ENCODE measurements around the gene SGCD.

SGCD gene

DNA sequence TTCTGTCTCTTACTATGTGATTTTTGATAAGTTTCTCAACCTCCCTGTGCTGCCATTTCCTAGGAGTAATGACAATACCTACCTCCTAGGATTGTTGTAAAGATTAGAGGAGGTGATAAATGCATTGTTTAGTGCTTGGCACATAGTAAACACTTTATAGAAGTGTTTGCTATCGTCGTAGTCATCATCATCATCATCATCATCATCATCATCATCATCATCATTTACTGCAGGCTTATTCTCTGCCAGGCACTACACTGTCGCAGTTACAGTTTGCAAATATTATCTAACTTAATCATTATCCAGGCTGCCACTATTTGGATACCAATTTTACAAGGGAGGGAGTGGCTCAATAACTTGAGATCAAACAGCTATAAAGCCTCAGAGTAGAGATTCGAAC is 24.5 kb downstream of the SGCD start:
- no peaks in the 10 kb centered on the region for H3K9me3 ChIP-seq
- no peak for DNase-seq
- TF ChIP-seq, protein P1, sequence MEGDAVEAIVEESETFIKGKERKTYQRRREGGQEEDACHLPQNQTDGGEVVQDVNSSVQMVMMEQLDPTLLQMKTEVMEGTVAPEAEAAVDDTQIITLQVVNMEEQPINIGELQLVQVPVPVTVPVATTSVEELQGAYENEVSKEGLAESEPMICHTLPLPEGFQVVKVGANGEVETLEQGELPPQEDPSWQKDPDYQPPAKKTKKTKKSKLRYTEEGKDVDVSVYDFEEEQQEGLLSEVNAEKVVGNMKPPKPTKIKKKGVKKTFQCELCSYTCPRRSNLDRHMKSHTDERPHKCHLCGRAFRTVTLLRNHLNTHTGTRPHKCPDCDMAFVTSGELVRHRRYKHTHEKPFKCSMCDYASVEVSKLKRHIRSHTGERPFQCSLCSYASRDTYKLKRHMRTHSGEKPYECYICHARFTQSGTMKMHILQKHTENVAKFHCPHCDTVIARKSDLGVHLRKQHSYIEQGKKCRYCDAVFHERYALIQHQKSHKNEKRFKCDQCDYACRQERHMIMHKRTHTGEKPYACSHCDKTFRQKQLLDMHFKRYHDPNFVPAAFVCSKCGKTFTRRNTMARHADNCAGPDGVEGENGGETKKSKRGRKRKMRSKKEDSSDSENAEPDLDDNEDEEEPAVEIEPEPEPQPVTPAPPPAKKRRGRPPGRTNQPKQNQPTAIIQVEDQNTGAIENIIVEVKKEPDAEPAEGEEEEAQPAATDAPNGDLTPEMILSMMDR (IDR thresholded peaks at IDR 0.05; ENCODE audit: low read depth, low read length): no peak
- no peaks in the 10 kb centered on the region for H3K27me3 ChIP-seq
- no peaks in the 10 kb centered on the region for H3K36me3 ChIP-seq
- H3K4me3 ChIP-seq (ENCODE audit: low read depth, low read length): no peak overlapping the region
- no peaks in the 10 kb centered on the region for H3K4me1 ChIP-seq

GRCh38 chr5:156354571-156354970 is 27.6 kb downstream of the SGCD start:
- Histone ChIP-seq H3K4me3 (ENCODE audit: low read depth, low read length) (no peak overlapping the region), H3K4me1 (no peaks in the 10 kb centered on the region), H3K27me3 (no peaks in the 10 kb centered on the region), H3K9me3 (no peaks in the 10 kb centered on the region), H3K36me3 (no peaks in the 10 kb centered on the region)
- TF ChIP-seq, protein P1 (IDR thresholded peaks at IDR 0.05; ENCODE audit: low read depth, low read length): no peak
- no peak for DNase-seq

DNA sequence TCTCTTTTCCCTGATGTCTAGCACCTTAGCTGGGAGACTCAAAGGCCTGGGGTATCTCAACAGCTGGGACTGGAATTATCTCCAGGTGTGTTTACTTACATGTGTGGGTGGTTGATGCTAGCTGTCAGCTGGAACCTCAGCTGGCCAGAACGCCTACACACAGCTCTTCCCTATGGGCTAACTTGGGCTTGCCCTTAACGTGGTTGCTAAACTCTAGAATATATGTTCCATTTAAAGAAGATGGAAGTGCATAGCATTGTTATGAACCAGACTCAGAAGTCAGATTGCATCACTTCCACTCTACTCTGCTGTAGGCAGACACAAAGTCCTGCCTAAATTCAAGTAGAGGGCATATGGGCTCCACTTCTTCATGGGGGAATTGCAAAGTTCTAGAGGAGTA is 29.3 kb downstream of the SGCD start:
- TF ChIP-seq, protein P1 (IDR thresholded peaks at IDR 0.05; ENCODE audit: low read depth, low read length): no peak
- Histone ChIP-seq H3K4me1 (no peaks in the 10 kb centered on the region), H3K4me3 (ENCODE audit: low read depth, low read length) (no peak overlapping the region), H3K9me3 (no peaks in the 10 kb centered on the region), H3K36me3 (no peaks in the 10 kb centered on the region), H3K27me3 (no peaks in the 10 kb centered on the region)
- DNase-seq: no peak

DNA sequence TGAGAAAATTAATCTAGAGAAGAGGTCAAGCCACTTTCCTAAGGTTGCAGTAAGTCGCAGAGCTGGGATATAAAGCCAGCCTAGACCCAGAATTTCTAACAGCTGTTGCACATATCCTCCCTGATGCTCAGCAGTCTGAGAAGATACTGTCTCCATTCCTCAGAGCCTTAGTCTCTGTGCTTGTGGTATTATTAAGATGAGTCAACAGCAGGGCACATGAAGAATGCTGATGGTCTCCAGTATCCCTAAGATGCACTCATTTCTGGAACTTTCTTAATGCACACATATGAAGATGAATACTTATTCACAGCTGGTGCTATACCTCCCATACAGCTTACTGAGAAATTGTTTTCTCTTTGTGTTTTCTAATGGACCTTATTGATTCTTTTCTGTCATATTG is 32.5 kb downstream of the SGCD start:
- no peaks in the 10 kb centered on the region for H3K36me3 ChIP-seq
- no peaks in the 10 kb centered on the region for H3K27me3 ChIP-seq
- no peaks in the 10 kb centered on the region; the same call in 1 of the 2 replicates for H3K9me3 ChIP-seq
- DNase-seq: no peak
- no peak overlapping the region for H3K4me3 ChIP-seq (ENCODE audit: low read depth, low read length)
- no peaks in the 10 kb centered on the region for H3K4me1 ChIP-seq
- TF ChIP-seq, protein P1 (IDR thresholded peaks at IDR 0.05; ENCODE audit: low read depth, low read length): no peak

DNA sequence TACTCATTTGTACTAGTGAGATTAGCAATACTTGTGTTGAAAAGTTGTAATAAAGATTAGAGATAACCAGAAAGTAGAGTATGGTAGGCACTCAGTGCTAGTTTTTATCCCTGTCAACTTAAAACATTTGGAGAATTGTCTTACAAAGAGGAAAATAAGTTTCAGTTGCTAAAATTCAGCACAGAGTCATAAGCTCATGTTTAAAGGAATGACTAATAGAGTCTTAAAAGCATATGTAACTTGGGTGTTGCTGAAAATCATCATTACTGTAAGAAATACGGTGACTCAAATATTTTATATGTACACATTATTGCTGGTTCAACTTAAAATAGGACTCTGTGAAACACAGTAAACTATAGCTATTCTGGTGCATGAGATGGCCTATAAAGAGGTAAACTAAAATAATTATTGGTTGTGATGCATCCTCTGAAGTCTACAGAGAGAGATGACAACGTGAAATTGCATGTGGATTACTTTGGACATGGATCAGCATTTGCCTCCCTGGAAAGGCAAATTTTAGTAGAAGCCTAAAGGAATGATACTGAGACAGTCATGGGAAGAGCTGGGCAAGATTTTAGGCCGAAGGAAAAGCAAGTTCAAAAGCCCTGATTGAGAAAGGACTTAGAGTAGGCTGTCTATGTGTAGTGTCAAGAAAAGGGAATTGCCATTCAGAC is 34.6 kb downstream of the SGCD start:
- H3K27me3 ChIP-seq: no peaks in the 10 kb centered on the region
- TF ChIP-seq, protein P1 (IDR thresholded peaks at IDR 0.05; ENCODE audit: low read depth, low read length): no peak
- DNase-seq: no peak
- no peaks in the 10 kb centered on the region for H3K4me1 ChIP-seq
- no peaks in the 10 kb centered on the region; the same call in 1 of the 2 replicates for H3K9me3 ChIP-seq
- H3K4me3 ChIP-seq (ENCODE audit: low read depth, low read length): no peak overlapping the region
- H3K36me3 ChIP-seq: no peaks in the 10 kb centered on the region

- Histone ChIP-seq H3K36me3 (no peaks in the 10 kb centered on the region), H3K27me3 (no peaks in the 10 kb centered on the region), H3K4me1 (no peaks in the 10 kb centered on the region), H3K9me3 (no peaks in the 10 kb centered on the region; the same call in 1 of the 2 replicates), H3K4me3 (ENCODE audit: low read depth, low read length) (no peak overlapping the region)
- no peak for DNase-seq
- TF ChIP-seq, protein P1 (IDR thresholded peaks at IDR 0.05; ENCODE audit: low read depth, low read length): no peak
These were observed 36.9 kb downstream of the SGCD start for GRCh38 chr5:156363861-156364260.

Measured in BE2C (cell line).